ENCODE data around the gene EPN2. TPM values are rescaled to one million over a fixed set of nuclear protein-coding genes. Genes with fewer than 3 reads are reported as not detected.

Gene EPN2
- total RNA-seq, 1 experiment from 2014 or later = 35.6 TPM

GRCh38 chr17:19302791-19303331, 65.7 kb downstream of the EPN2 start:
- Mint-ChIP-seq H3K27ac (ENCODE audit: unreplicated experiment) (no peak overlapping the region), H3K4me3 (ENCODE audit: unreplicated experiment) (no peak overlapping the region), H3K4me1 (ENCODE audit: low read depth, unreplicated experiment) (no peaks in the 10 kb centered on the region), H3K9me3 (ENCODE audit: unreplicated experiment) (no peaks in the 10 kb centered on the region), H3K27me3 (ENCODE audit: insufficient read depth, unreplicated experiment) (no peaks in the 10 kb centered on the region), H3K36me3 (ENCODE audit: insufficient read depth, unreplicated experiment) (no peaks in the 10 kb centered on the region)
- POLR2A ChIA-PET = no interaction called here
- Histone ChIP-seq H3K36me3 (ENCODE audit: control insufficient read depth, insufficient read depth, low read length) (no peaks in the 10 kb centered on the region; the same call in none of the 2 replicates), H3K4me3 (ENCODE audit: low read depth, low read length) (no peak overlapping the region), H3K4me1 (peaks cover 4% of the 10 kb centered on the region; the same call in 1 of the 2 replicates), H3K27me3 (replicated peaks; ENCODE audit: control insufficient read depth, insufficient read depth, low read length) (no peaks in the 10 kb centered on the region), H3K9me3 (no peaks in the 10 kb centered on the region)
- DNase-seq = no peak
- BruUV-seq (replicated peaks) = no TSS peak
- CTCF ChIA-PET = interaction anchor here (0.6 kb wide), 2 partner anchors 9 to 19 kb away, joined by 3 to 5 read pairs; no protein-coding TSS in a partner anchor
- no peak for TF ChIP-seq CTCF (IDR thresholded peaks at IDR 0.05; ENCODE audit: insufficient read depth in 1 of 2, low read depth in 1 of 2, low read length in 1 of 2, severe bottlenecking in 1 of 2, unreplicated experiment in 1 of 2)
- intact Hi-C loops (cut with micrococcal nuclease; ENCODE audit: unreplicated experiment) = no loop called here

GRCh38 chr17:19303367-19303776, 66.2 kb downstream of the EPN2 start:
- Histone ChIP-seq H3K27me3 (replicated peaks; ENCODE audit: control insufficient read depth, insufficient read depth, low read length) (no peaks in the 10 kb centered on the region), H3K4me3 (ENCODE audit: low read depth, low read length) (no peak overlapping the region), H3K4me1 (peaks cover 4% of the 10 kb centered on the region; the same call in 1 of the 2 replicates), H3K36me3 (ENCODE audit: control insufficient read depth, insufficient read depth, low read length) (no peaks in the 10 kb centered on the region; the same call in none of the 2 replicates), H3K9me3 (no peaks in the 10 kb centered on the region)
- H3K4me3 Mint-ChIP-seq (ENCODE audit: unreplicated experiment) = no peak overlapping the region
- CTCF ChIA-PET = interaction anchor here (0.6 kb wide), 2 partner anchors 10 to 19 kb away, joined by 3 to 5 read pairs; no protein-coding TSS in a partner anchor
- intact Hi-C loops (cut with micrococcal nuclease; ENCODE audit: unreplicated experiment) = no loop called here
- no peaks in the 10 kb centered on the region for H3K27me3 Mint-ChIP-seq (ENCODE audit: insufficient read depth, unreplicated experiment)
- H3K4me1 Mint-ChIP-seq (ENCODE audit: low read depth, unreplicated experiment) = peaks cover 3% of the 10 kb centered on the region
- BruUV-seq (replicated peaks) = no TSS peak
- no peaks in the 10 kb centered on the region for H3K9me3 Mint-ChIP-seq (ENCODE audit: unreplicated experiment)
- no peaks in the 10 kb centered on the region for H3K36me3 Mint-ChIP-seq (ENCODE audit: insufficient read depth, unreplicated experiment)
- POLR2A ChIA-PET = no interaction called here
- H3K27ac Mint-ChIP-seq (ENCODE audit: unreplicated experiment) = no peak overlapping the region
- TF ChIP-seq CTCF (IDR thresholded peaks at IDR 0.05; ENCODE audit: insufficient read depth in 1 of 2, low read depth in 1 of 2, low read length in 1 of 2, severe bottlenecking in 1 of 2, unreplicated experiment in 1 of 2) = no peak
- DNase-seq = no peak

GRCh38 chr17:19304209-19304608, 67.0 kb downstream of the EPN2 start:
- intact Hi-C loops (cut with micrococcal nuclease; ENCODE audit: unreplicated experiment) = no loop called here
- H3K27ac Mint-ChIP-seq (ENCODE audit: unreplicated experiment) = no peak overlapping the region

More at GRCh38 chr17:19304209-19304608, 67.0 kb downstream of the EPN2 start:
- Mint-ChIP-seq H3K36me3 (ENCODE audit: insufficient read depth, unreplicated experiment) (no peaks in the 10 kb centered on the region), H3K27me3 (ENCODE audit: insufficient read depth, unreplicated experiment) (no peaks in the 10 kb centered on the region), H3K4me1 (ENCODE audit: low read depth, unreplicated experiment) (peaks cover 5% of the 10 kb centered on the region), H3K9me3 (ENCODE audit: unreplicated experiment) (no peaks in the 10 kb centered on the region), H3K4me3 (ENCODE audit: unreplicated experiment) (no peak overlapping the region)
- no peak for TF ChIP-seq CTCF (IDR thresholded peaks at IDR 0.05; ENCODE audit: insufficient read depth in 1 of 2, low read depth in 1 of 2, low read length in 1 of 2, severe bottlenecking in 1 of 2, unreplicated experiment in 1 of 2)
- H3K36me3 ChIP-seq (ENCODE audit: control insufficient read depth, insufficient read depth, low read length) = no peaks in the 10 kb centered on the region; the same call in none of the 2 replicates
- H3K4me1 ChIP-seq = peaks cover 4% of the 10 kb centered on the region; the same call in 1 of the 2 replicates
- BruUV-seq (replicated peaks) = no TSS peak
- POLR2A ChIA-PET = no interaction called here
- CTCF ChIA-PET = no interaction called here
- H3K4me3 ChIP-seq (ENCODE audit: low read depth, low read length) = no peak overlapping the region
- DNase-seq = no peak
- H3K27me3 ChIP-seq (replicated peaks; ENCODE audit: control insufficient read depth, insufficient read depth, low read length) = no peaks in the 10 kb centered on the region
- no peaks in the 10 kb centered on the region for H3K9me3 ChIP-seq
